ENCODE measurements around the gene AUH.

DNA sequence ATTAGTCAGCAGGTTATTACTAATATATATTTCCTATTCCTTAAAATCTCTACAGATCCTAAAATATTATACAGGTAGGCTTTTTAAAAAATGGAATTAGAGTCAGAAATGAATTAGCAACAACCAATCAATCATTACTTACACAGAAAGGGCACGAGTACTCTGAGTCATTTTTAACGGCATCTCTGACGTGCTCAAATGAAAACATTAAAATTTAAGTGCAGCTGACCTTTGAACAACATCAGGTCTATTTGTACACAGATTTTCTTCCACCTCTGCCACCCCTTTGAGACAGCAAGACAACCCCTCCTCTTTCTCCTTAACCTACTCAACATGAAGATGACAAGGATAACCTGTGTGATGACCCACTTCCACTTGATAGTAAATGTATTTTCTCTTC, 19.1 kb downstream of the AUH start:
- TF ChIP-seq CTCF (IDR thresholded peaks at IDR 0.05 in 2 of 3, conservative IDR thresholded peaks at IDR 0.05 in 1 of 3; ENCODE audit: borderline replicate concordance in 1 of 3, insufficient read depth in 1 of 3, low read depth in 2 of 3, low read length in 2 of 3) (no peak), POLR2AphosphoS5 (IDR thresholded peaks at IDR 0.05; ENCODE audit: low read depth, low read length) (no peak), SIN3A (IDR thresholded peaks at IDR 0.05; ENCODE audit: low read depth) (no peak), SRF (IDR thresholded peaks at IDR 0.05; ENCODE audit: low read depth) (no peak)
- TF ChIP-seq, protein P1, sequence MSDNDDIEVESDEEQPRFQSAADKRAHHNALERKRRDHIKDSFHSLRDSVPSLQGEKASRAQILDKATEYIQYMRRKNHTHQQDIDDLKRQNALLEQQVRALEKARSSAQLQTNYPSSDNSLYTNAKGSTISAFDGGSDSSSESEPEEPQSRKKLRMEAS (IDR thresholded peaks at IDR 0.05) = no peak

Data from HCT116 (cell line).